HG02678 (cell line): Measurements from ENCODE around the gene IQSEC1.
A peak's percentile ranks its signal among the peaks of the same experiment; 100 is the strongest.

ENCODE experiments used
- ATAC-seq: cut with Tn5 transposase; IDR thresholded peaks from one replicate; pipeline ENCODE4 v1.9.1; 2021; ENCODE audit warnings: mild to moderate bottlenecking, moderate library complexity; ENCODE audit not compliant: unreplicated experiment

IQSEC1 gene

GRCh38 chr3:13051581-13051980 lies 21.6 kb downstream of the IQSEC1 start:
- no peak for ATAC-seq

DNA sequence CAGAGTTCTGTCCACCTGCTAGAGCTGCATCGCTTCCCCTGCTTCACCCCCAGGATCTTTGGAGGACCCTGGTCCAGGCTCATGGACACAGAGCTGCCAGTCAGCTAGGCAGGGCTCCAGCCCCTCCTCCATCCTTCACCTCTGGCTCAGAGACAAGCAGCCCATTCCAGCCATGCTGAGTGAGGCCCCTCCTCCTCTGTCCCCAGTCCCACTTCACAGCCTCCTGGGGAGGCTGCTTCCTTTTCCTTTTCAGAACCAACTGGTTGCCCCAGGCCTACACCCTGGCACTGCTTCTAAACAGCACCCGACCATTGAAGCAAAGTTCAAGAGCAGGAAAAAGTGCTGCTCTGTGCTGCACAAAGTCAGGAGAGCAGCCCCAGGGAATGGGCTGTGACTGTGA lies 22.2 kb downstream of the IQSEC1 start:
- ATAC-seq, result no peak

DNA sequence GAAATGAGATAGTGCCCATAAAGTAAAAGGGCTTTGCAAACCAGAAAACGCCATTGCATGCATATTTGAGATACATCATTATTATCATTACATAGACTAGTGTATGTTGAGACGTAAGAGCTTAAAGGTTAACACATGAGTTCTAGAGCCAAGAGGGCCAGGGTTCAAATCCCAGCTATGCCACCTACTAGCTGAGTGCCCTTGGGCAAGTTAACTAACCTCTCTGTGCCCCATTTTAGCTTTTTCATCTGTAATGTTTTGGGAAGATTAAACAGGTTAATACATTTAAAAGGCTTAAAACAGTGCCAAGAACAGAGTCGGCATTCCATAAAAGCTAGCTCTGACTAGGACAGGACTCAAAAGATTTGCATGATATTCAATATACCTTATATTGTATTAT lies 22.8 kb downstream of the IQSEC1 start:
- ATAC-seq, result no peak

GRCh38 chr3:13049400-13049799 lies 23.8 kb downstream of the IQSEC1 start:
- no peak for ATAC-seq

DNA sequence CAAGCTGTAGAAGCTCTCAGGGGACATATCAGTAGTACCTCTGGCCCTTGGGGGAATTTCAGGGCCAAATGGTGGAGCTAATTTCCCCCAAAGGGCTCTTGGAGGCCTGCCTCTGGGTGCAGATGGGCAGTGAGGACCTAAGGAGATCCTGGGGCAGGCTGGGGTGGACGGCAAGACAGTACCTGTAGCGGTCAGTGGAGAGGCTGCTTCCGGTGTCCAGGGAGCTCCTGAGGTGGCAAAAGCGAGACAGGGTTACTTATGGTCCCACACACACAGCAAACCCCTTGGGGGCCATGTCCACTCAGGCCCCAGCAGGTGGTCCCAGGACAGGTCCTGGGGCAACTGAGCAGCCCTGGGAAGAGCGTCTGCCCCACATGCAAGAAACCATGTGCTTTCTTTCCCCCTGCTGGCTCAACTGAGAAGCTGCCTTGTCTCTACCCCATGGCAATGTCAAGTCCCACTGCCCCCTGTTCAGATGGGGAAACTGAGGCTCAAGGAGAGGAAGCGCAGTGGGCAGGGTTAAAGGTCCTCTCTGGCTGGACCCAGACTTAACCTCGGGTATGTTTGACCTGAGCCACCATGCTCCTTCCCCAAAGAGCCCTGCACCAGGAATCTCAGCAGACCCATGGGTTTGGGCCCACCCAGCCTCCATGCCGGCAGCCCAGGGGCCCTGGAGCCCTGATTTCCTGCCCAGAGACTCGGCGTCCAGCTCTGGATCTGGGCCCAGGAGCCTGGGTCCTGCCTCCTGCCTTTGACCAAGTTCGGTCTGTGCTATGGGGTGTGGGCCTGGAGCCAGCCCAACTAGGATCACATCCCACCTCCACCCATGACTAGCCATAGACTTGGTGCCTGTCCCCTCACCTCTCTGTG lies 25.7 kb downstream of the IQSEC1 start:
- no peak for ATAC-seq

DNA sequence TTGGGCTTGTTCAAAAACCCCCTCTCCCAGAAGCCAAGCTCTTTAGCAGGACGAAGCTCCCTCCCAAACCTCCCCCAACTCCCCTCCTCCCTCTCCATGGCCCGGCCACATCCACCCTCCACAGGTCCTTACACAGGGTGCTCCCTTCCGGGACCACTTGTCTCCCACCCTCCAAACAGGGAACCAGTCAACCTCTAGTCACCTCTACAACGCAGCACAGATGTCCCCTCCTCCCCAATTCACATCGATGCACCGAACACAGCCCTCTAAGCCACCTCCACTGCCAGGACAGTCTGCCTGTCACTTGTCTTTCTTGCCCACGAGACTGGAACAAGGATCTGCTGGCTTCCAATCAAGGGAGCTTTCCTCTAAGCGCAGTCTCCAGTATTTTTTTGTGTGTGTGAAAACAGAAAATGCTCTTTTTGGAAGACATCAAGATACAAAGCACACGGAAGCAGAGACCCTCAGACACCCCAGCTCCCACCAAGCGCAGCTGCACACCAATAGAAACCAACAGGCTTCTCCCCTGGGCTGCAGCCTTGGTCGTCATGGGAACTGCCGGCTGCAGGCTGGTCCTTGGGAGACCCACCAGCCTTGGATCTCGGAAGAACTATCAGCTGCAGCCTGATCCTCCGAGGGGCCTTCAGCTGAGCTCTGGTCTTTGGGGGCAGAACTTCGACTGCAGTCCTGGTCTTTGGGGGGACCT lies 26.5 kb downstream of the IQSEC1 start:
- ATAC-seq, result peak; percentile 26

DNA sequence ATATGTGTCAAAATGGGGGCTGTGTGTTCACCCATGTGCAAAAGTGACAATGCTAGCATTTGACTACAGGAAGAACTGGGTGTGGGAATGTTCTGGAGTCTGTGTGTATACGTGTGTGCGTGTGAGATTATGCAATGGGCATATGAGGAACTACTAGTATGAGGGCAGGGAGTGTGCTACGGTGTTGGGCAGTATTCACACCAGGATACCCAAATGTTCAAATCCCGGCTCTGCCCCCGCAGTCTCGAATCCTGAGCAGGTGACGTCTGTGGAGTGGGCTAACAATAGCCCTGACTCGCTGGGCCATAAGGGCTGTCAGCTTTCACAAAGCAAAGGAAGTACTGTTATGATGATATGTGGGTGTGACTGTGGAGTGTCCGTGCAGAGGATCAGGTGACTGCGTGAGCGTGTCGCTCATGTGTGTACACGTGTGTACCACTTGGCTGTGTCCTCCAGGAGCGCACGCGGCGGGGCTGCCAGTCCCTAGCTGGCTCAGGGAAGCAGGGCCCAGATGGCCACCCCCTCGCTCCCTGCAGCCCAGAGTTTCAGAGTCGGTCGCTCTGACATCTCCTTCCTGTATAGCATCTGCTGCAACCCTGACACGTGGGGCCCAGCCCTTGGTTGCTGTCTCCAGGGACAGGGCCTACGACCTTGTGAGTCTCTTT lies 27.2 kb downstream of the IQSEC1 start:
- peak; percentile 88 for ATAC-seq

DNA sequence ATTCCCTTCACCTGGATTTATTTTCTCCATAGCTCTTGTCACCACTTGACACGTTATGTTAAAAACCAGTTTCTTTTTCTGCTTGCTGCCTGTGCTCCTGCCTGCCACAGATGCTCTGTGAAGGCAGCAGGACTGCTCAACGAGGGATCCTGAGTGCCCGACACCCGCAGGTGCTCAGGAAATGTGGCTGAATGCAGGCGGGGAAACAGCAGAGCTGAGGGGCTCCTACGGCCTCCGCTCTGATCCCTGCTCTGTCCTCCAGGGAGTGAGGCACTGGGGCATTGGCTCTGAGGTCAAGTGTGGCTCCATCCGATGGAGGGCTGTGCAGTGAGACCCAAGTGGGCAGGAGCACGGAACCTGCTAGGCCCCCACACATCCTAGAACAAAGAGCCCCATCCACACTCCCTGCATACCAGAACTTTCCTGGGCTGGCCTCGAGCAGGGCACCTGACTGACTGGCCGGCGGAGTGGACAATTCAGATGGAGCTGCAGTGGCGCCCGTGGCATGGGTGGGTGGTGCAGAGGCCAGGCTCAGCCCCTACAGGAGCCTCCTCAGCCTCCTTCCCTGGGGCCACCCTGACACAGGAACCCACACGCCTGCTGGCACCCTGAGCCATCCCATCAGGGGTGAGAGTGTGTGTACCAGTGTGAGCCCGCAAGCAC lies 27.9 kb downstream of the IQSEC1 start:
- ATAC-seq, result peak; percentile 1

GRCh38 chr3:13044496-13045240 lies 28.6 kb downstream of the IQSEC1 start:
- ATAC-seq, result no peak

- no peak for ATAC-seq
Measured at GRCh38 chr3:13043656-13044055, 29.6 kb downstream of the IQSEC1 start.

DNA sequence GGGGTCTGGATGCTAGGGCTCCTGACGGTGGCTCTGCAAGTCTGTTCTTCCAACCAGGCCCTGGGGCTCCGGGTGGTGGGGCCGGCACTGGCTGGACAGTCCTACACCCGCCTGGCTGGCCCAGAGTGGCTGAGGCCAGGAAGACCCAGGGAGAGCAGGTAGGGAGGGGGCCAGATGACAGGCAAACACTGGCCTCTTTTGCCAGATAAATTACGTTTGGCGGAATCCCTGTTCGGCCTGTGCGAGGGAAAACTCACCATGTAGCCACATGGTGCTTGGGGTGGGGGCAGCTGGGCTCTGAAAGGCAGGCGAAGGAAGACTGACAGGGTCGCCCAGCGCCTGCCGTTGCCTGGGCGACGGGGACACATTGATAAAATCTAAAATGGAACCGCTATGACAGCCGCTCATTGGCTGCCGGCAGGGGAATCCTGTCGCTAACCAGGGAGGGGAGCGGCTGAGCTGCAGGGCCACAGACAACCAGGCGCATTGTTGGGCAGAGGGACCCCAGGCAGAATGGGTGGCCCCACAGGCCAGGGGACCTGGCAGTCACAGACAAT lies 30.4 kb downstream of the IQSEC1 start:
- no peak for ATAC-seq

DNA sequence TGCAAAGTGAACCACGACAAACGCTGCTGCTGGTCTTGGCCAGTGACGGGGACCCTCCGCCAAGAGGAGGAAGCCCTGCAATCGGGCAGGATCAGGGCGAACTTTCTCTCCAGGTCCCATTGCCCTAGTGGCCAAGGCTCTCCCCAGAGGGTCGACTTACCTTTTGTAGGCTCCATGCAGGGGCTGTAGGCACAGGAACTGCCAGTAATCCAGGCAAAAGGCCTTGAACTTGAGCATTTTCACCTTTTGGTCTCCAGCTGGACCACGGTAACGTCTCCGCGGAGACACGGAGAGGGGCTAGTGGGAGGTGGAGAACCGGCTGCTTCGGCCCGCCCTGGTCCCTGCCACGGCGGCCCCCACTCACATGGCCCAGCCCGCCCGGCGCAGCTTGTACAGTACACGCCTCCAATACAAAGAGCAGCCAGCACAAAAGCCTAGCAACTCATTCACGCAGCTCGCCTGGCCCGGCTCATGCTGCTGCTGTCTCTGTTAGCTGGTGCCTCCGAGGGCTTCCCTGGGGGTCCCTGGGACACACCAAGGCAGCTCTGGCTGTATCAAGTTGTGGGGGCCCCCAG lies 31.0 kb downstream of the IQSEC1 start:
- ATAC-seq, result no peak

GRCh38 chr3:13041113-13041776 lies 32.0 kb downstream of the IQSEC1 start:
- no peak for ATAC-seq

GRCh38 chr3:13040361-13041074 lies 32.7 kb downstream of the IQSEC1 start:
- ATAC-seq, result peak; percentile 90

- no peak for ATAC-seq
Measured at GRCh38 chr3:13039213-13039896, 33.9 kb downstream of the IQSEC1 start.

DNA sequence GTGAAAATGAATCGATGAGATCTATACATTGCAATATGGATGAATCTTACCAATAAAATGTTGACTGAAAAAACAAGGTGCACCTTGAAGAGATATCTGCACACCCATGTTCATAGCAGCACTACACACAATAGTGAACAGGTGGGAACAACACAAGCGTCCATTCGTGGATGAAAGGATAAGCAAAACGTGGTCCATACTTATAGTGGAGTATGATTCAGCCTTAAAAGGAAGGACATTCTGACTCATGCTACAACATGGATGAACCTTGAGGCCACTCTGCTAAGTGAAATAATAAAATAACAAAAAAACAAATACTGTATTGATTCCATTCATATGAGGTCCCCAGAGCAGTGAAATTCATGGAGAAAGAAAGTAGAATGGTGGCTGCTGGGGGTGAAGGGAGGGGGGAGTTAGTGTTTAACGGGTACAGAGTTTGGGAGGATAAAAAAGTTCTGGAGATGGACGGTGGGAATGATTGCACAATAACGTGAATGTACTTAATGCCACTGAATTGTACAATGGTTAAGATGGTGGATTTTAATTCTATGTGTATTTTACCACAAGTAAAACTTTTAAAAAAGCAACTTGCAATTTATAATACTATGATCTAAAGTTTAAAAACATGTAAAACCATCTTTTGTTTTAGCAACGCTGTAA lies 35.6 kb downstream of the IQSEC1 start:
- ATAC-seq, result no peak

GRCh38 chr3:13034861-13035260 lies 38.4 kb downstream of the IQSEC1 start:
- no peak for ATAC-seq
